H1 (cell line): ENCODE measurements around the gene SFRP2. TPM values are rescaled to one million over a fixed set of nuclear protein-coding genes. Genes with fewer than 3 reads are reported as not detected.

Experiments used
- CTCF ChIA-PET: fragments of 300-600 bp; sonication (Branson Sonifier 250); formaldehyde crosslinking; loops from one replicate; lab custom pipeline; 2021; ENCODE audit not compliant: partially characterized antibody; lab: Charles Lee
- POLR2A ChIA-PET: fragments of 300-600 bp; sonication (Branson Sonifier 250); formaldehyde crosslinking; loops from one replicate; lab custom pipeline; 2021; ENCODE audit warnings: inconsistent platforms; ENCODE audit not compliant: partially characterized antibody; lab: Charles Lee
- DNase-seq, 2 experiments: peaks; one replicate each; pipeline versions ENCODE4 v3.0.0 to v3.0.0-alpha.2; 2010 to 2022; ENCODE audit warnings: low spot score in 2 of 2, low read depth in 1 of 2, mixed read lengths in 1 of 2
- FAIRE-seq: peaks from 2 replicates; lab custom pipeline; 2011; peaks lifted over from hg19 to GRCh38; lab: Jason Lieb, UNC
- H2AFZ ChIP-seq: 2 replicates; pipeline ENCODE4 v1.8.1; 2012; ENCODE audit warnings: low read length, inconsistent platforms
- H2AK5ac ChIP-seq: 2 replicates; pipeline ENCODE4 v1.6.1; 2013; ENCODE audit warnings: low read depth, low read length
- H2BK120ac ChIP-seq: replicated peaks from 2 replicates; pipeline ENCODE3; 2013; ENCODE audit warnings: low read depth, low read length, inconsistent platforms
- H2BK12ac ChIP-seq: 2 replicates; pipeline ENCODE4 v1.6.1; 2013; ENCODE audit warnings: low read depth, low read length
- H2BK15ac ChIP-seq: 2 replicates; pipeline ENCODE4 v1.6.1; 2013; ENCODE audit warnings: low read length
- H2BK20ac ChIP-seq: 2 replicates; pipeline ENCODE4 v1.6.1; 2013; ENCODE audit warnings: low read length
- H2BK5ac ChIP-seq: 2 replicates; pipeline ENCODE4 v1.6.1; 2013; ENCODE audit warnings: low read depth, low read length
- H3K14ac ChIP-seq: 2 replicates; pipeline ENCODE4 v1.6.1; 2013; ENCODE audit warnings: inconsistent platforms; ENCODE audit not compliant: insufficient read length
- H3K18ac ChIP-seq: 2 replicates; pipeline ENCODE4 v1.6.1; 2013; ENCODE audit warnings: low read length; ENCODE audit errors: extremely low read depth
- H3K23ac ChIP-seq: 2 replicates; pipeline ENCODE4 v1.6.1; 2013; ENCODE audit warnings: inconsistent platforms; ENCODE audit not compliant: insufficient read length
- H3K23me2 ChIP-seq: 2 replicates; pipeline ENCODE4 v1.6.1; 2013; ENCODE audit warnings: low read depth, low read length
- H3K27ac ChIP-seq: 2 replicates; pipeline ENCODE4 v1.6.1; 2011; ENCODE audit warnings: low read depth, low read length, inconsistent platforms
- H3K27me3 ChIP-seq, 4 experiments: replicated peaks in 1 of 4; 1 replicate in 1 of 4; 2 replicates in 3 of 4; pipeline versions ENCODE4 v1.6.1 to v1.8.1; 2011 to 2013; ENCODE audit warnings: low read length in 3 of 4, mild to moderate bottlenecking in 3 of 4, inconsistent platforms in 2 of 4, mixed read lengths in 2 of 4, moderate library complexity in 1 of 4; ENCODE audit not compliant: control insufficient read depth in 3 of 4, insufficient read depth in 3 of 4; ENCODE audit errors: extremely low read depth in 1 of 4
- H3K36me3 ChIP-seq, 4 experiments: 2 replicates each; pipeline versions ENCODE4 v1.6.1 to v1.8.1; 2011 to 2013; ENCODE audit warnings: mild to moderate bottlenecking in 4 of 4, low read length in 3 of 4, moderate library complexity in 2 of 4, control low read depth in 1 of 4, inconsistent platforms in 1 of 4; ENCODE audit not compliant: insufficient read depth in 4 of 4, control insufficient read depth in 2 of 4
- H3K4ac ChIP-seq: replicated peaks from 2 replicates; pipeline ENCODE3; 2013; ENCODE audit warnings: low read length, low read depth, mixed read lengths, inconsistent platforms; ENCODE audit not compliant: insufficient read length
- H3K4me1 ChIP-seq, 4 experiments: replicated peaks in 1 of 4; 1 replicate in 1 of 4; 2 replicates in 3 of 4; pipeline versions ENCODE4 v1.6.1 to v1.8.1; 2011 to 2013; ENCODE audit warnings: low read length in 3 of 4, inconsistent platforms in 2 of 4, mixed read lengths in 1 of 4; ENCODE audit not compliant: insufficient read depth in 4 of 4, control insufficient read depth in 3 of 4
- H3K4me2 ChIP-seq, 2 experiments: 2 replicates each; pipeline versions ENCODE4 v1.6.1 to v1.8.1; 2011 to 2013; ENCODE audit warnings: low read depth in 2 of 2, low read length in 2 of 2, control low read depth in 1 of 2, inconsistent platforms in 1 of 2, mild to moderate bottlenecking in 1 of 2; ENCODE audit not compliant: insufficient read depth in 1 of 2
- H3K4me3 ChIP-seq, 4 experiments: fragments of 200-600, 300-600 bp in 1 of 4; sonication (generic), shearing (Covaris generic), sonication (Bioruptor Twin) in 1 of 4; 2 replicates each; pipeline versions ENCODE4 v1.5.1 to v1.8.1; 2011 to 2016; ENCODE audit warnings: low read length in 4 of 4, low read depth in 3 of 4, control low read depth in 2 of 4, inconsistent platforms in 2 of 4, mild to moderate bottlenecking in 2 of 4, mixed read lengths in 1 of 4, moderate library complexity in 1 of 4; ENCODE audit not compliant: insufficient read depth in 2 of 4; ENCODE audit errors: extremely low read depth in 1 of 4
- H3K56ac ChIP-seq: replicated peaks from 2 replicates; pipeline ENCODE3; 2013; ENCODE audit warnings: low read depth, mild to moderate bottlenecking, mixed read lengths, low read length, inconsistent platforms; ENCODE audit not compliant: insufficient read length
- H3K79me1 ChIP-seq: 2 replicates; pipeline ENCODE4 v1.6.1; 2013; ENCODE audit warnings: low read depth, low read length, control low read depth
- H3K79me2 ChIP-seq, 2 experiments: 2 replicates each; pipeline versions ENCODE4 v1.6.1 to v1.8.1; 2012 to 2013; ENCODE audit warnings: low read length in 2 of 2, mild to moderate bottlenecking in 2 of 2, inconsistent platforms in 1 of 2; ENCODE audit not compliant: insufficient read depth in 2 of 2, control insufficient read depth in 1 of 2
- H3K9ac ChIP-seq, 4 experiments: replicated peaks in 1 of 4; 1 replicate in 1 of 4; 2 replicates in 3 of 4; pipeline versions ENCODE4 v1.6.1 to v1.8.1; 2011 to 2013; ENCODE audit warnings: low read depth in 3 of 4, low read length in 3 of 4, control low read depth in 2 of 4, mild to moderate bottlenecking in 2 of 4, moderate library complexity in 2 of 4, inconsistent platforms in 1 of 4; ENCODE audit errors: extremely low read depth in 1 of 4
- H3K9me3 ChIP-seq, 2 experiments: 2 replicates each; pipeline versions ENCODE4 v1.6.1 to v1.8.1; 2012 to 2013; ENCODE audit warnings: mild to moderate bottlenecking in 2 of 2, moderate library complexity in 2 of 2, control low read depth in 1 of 2, inconsistent platforms in 1 of 2, low read depth in 1 of 2, low read length in 1 of 2, mixed read lengths in 1 of 2; ENCODE audit not compliant: insufficient read depth in 2 of 2
- H4K20me1 ChIP-seq, 2 experiments: replicated peaks in 1 of 2; 2 replicates each; pipeline versions ENCODE3 to v1.8.1; 2011 to 2013; ENCODE audit warnings: inconsistent platforms in 2 of 2, low read length in 2 of 2, mild to moderate bottlenecking in 1 of 2; ENCODE audit not compliant: insufficient read depth in 2 of 2, control insufficient read depth in 1 of 2
- H4K5ac ChIP-seq: 2 replicates; pipeline ENCODE4 v1.6.1; 2013; ENCODE audit warnings: low read length, low read depth, mixed read lengths, inconsistent platforms; ENCODE audit not compliant: insufficient read length
- H4K8ac ChIP-seq: 2 replicates; pipeline ENCODE4 v1.8.0; 2013; ENCODE audit warnings: mild to moderate bottlenecking, moderate library complexity, low read length, inconsistent platforms; ENCODE audit not compliant: insufficient read depth; ENCODE audit errors: extremely low read depth
- H4K91ac ChIP-seq: replicated peaks from 2 replicates; pipeline ENCODE3; 2013; ENCODE audit warnings: low read length, mixed read lengths, inconsistent platforms; ENCODE audit not compliant: insufficient read length
- BCL11A ChIP-seq, 2 experiments: IDR thresholded peaks; one replicate each; pipeline ENCODE4 v1.6.1; 2011; ENCODE audit warnings: low read depth in 2 of 2, low read length in 2 of 2, mild to moderate bottlenecking in 2 of 2
- HDAC2 ChIP-seq, 2 experiments: fragments of 300-600 bp in 1 of 2; sonication (generic) in 1 of 2; IDR thresholded peaks; 2 replicates each; pipeline ENCODE4 v1.6.1; 2011 to 2012; ENCODE audit warnings: low read depth in 2 of 2, low read length in 2 of 2, mild to moderate bottlenecking in 2 of 2, moderate library complexity in 2 of 2, borderline replicate concordance in 1 of 2, inconsistent platforms in 1 of 2
- KDM1A ChIP-seq: fragments of 200-600, 300-600 bp; sonication (generic); IDR thresholded peaks from 2 replicates; pipeline ENCODE4 v1.7.1; 2016; ENCODE audit warnings: mild to moderate bottlenecking, low read length, borderline replicate concordance
- YY1 ChIP-seq: IDR thresholded peaks from 2 replicates; pipeline ENCODE4 v1.6.1; 2011; ENCODE audit warnings: low read depth, mild to moderate bottlenecking, low read length
- WGBS, 2 experiments: shearing (Covaris generic) in 1 of 2; methylation state at CpG; one replicate each; pipeline versions ENCODE4 v1.1.6 to v1.1.7; 2013 to 2015; ENCODE audit warnings: low lambda C conversion rate in 2 of 2, mixed read lengths in 2 of 2, inconsistent platforms in 1 of 2, low coverage in 1 of 2, missing lambda C conversion rate in 1 of 2; ENCODE audit not compliant: insufficient replicate concordance in 2 of 2, insufficient coverage in 1 of 2, insufficient read length in 1 of 2; ENCODE audit errors: extremely low coverage in 1 of 2, missing lambda C conversion rate in 1 of 2; 5-methylcytosine and 5-hydroxymethylcytosine counted together
- polyA plus RNA-seq, 7 experiments: library from polyadenylated mRNA; depleted of rRNA in 3 of 7; stranded (reverse) in 5 of 7; unstranded in 2 of 7; fragments of >200 nt in 5 of 7; fragments of 200-250 nt in 2 of 7; gene quantifications; 1 replicate in 5 of 7; 2 replicates in 1 of 7; 4 replicates in 1 of 7; pipeline versions ENCODE4 v1.2.1 to v1.2.3, GENCODE V29; 2011 to 2013; ENCODE audit warnings: missing spikeins in 2 of 7, mixed read lengths in 2 of 7
- total RNA-seq: library from RNA; stranded (reverse); fragmentation: NEBNext Ultra II Directional; extraction: Animal tissue kit (Norgen Biotek cat#: 25700); gene quantifications from 2 replicates; pipeline ENCODE4 v1.2.1, GENCODE V29; 2021

SFRP2 gene
- total and polyA plus RNA-seq, 2 of the 8 experiments (the other 6 are each of a cell fraction or from before 2014, with no cell fraction given): 108 to 342 TPM

DNA sequence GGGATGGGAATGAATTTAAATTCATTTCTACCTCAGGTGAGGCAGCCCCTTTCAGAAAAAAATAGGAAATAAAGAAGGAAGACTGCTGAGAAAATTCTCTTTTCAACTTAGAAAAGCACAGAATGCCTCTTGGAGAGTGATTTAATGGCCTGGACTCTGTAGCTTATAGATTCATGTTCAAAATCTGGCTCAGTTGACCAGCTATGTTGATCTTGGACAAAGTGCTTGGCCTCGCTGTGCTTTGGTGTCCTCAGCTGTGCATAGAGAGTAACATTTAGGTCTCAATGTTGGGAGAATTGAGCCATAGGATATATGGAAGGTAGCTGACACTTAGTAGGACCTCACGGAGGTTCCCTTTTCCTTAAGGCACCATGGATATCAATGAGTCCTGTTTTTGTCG is 49.7 kb upstream of the SFRP2 start:
- FAIRE-seq: no peak
- no peak overlapping the region for H4K5ac ChIP-seq
- H3K4me3 ChIP-seq: no peak overlapping the region
- no peaks in the 10 kb centered on the region for H4K20me1 ChIP-seq
- no peaks in the 10 kb centered on the region for H3K79me2 ChIP-seq
- no peak overlapping the region for H3K9ac ChIP-seq
- no peak overlapping the region for H3K56ac ChIP-seq
- no peak overlapping the region for H3K4me2 ChIP-seq
- H3K27ac ChIP-seq: no peak overlapping the region
- no peak overlapping the region for H2AK5ac ChIP-seq
- POLR2A ChIA-PET: no interaction called here
- H3K4ac ChIP-seq: no peak overlapping the region
- no peak overlapping the region for H2BK12ac ChIP-seq
- no peak overlapping the region for H4K91ac ChIP-seq
- H3K14ac ChIP-seq: no peak overlapping the region
- no peaks in the 10 kb centered on the region for H3K79me1 ChIP-seq
- CTCF ChIA-PET: interaction anchor here (0.6 to 1.0 kb wide), 2 partner anchors 9 to 46 kb away, joined by 3 read pairs; no protein-coding TSS in a partner anchor
- H2BK20ac ChIP-seq: no peak overlapping the region
- H3K23ac ChIP-seq: no peak overlapping the region
- H3K18ac ChIP-seq: no peak overlapping the region
- H2AFZ ChIP-seq: no peak overlapping the region
- H4K8ac ChIP-seq: no peak overlapping the region
- no peak overlapping the region for H2BK120ac ChIP-seq
- H3K4me1 ChIP-seq: no peaks in the 10 kb centered on the region
- no peak overlapping the region for H2BK15ac ChIP-seq
- no peaks in the 10 kb centered on the region for H3K9me3 ChIP-seq
- no peaks in the 10 kb centered on the region for H3K23me2 ChIP-seq
- H2BK5ac ChIP-seq: no peak overlapping the region
- no peak for DNase-seq
- H3K36me3 ChIP-seq: no peaks in the 10 kb centered on the region
- no peak for TF ChIP-seq YY1
- TF ChIP-seq BCL11A (IDR thresholded peaks at IDR 0.05; ENCODE audit: low read depth in 2 of 2, low read length in 2 of 2): no peak
- TF ChIP-seq HDAC2 (IDR thresholded peaks at IDR 0.05; ENCODE audit: borderline replicate concordance in 1 of 2, low read depth in 2 of 2, low read length in 2 of 2): no peak
- no peak for TF ChIP-seq KDM1A
- 65% methylated on average over 3 of the region's 3 CpGs; no CpG with 5 or more reads in 1 of the 2 experiments for WGBS, 2 experiments
- H3K27me3 ChIP-seq: no peaks in the 10 kb centered on the region
